ENCODE results near the gene ECM1. TPM values are rescaled to one million over a fixed set of nuclear protein-coding genes. Genes with fewer than 3 reads are reported as not detected.

ECM1 gene
- total and polyA plus RNA-seq, 2 experiments from 2014 or later: 0.74 to 1.1 TPM

GRCh38 chr1:150477320-150477719, 30.6 kb upstream of the ECM1 start (continued):
- TF ChIP-seq, protein P1, sequence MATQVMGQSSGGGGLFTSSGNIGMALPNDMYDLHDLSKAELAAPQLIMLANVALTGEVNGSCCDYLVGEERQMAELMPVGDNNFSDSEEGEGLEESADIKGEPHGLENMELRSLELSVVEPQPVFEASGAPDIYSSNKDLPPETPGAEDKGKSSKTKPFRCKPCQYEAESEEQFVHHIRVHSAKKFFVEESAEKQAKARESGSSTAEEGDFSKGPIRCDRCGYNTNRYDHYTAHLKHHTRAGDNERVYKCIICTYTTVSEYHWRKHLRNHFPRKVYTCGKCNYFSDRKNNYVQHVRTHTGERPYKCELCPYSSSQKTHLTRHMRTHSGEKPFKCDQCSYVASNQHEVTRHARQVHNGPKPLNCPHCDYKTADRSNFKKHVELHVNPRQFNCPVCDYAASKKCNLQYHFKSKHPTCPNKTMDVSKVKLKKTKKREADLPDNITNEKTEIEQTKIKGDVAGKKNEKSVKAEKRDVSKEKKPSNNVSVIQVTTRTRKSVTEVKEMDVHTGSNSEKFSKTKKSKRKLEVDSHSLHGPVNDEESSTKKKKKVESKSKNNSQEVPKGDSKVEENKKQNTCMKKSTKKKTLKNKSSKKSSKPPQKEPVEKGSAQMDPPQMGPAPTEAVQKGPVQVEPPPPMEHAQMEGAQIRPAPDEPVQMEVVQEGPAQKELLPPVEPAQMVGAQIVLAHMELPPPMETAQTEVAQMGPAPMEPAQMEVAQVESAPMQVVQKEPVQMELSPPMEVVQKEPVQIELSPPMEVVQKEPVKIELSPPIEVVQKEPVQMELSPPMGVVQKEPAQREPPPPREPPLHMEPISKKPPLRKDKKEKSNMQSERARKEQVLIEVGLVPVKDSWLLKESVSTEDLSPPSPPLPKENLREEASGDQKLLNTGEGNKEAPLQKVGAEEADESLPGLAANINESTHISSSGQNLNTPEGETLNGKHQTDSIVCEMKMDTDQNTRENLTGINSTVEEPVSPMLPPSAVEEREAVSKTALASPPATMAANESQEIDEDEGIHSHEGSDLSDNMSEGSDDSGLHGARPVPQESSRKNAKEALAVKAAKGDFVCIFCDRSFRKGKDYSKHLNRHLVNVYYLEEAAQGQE (IDR thresholded peaks at IDR 0.05; ENCODE audit: unreplicated experiment): no peak
- TF ChIP-seq EZH2 (IDR thresholded peaks at IDR 0.05; ENCODE audit: low read depth, unreplicated experiment) (no peak), EZH2phosphoT487 (IDR thresholded peaks at IDR 0.05; ENCODE audit: unreplicated experiment) (no peak)

- ATAC-seq: no peak
- no peak overlapping the region for H3K27ac Mint-ChIP-seq
- H3K27ac ChIP-seq (ENCODE audit: low read depth): no peak overlapping the region
- TF ChIP-seq CTCF (conservative IDR thresholded peaks at IDR 0.05; ENCODE audit: low read depth in 2 of 2): no peak
- TF ChIP-seq POLR2AphosphoS5 (IDR thresholded peaks at IDR 0.05; ENCODE audit: low read depth): no peak
- TF ChIP-seq ZNF114 (CRISPR knock-in tag; IDR thresholded peaks at IDR 0.05): no peak
- TF ChIP-seq ETS1 (IDR thresholded peaks at IDR 0.05): no peak
- no peak for TF ChIP-seq NANOG (IDR thresholded peaks at IDR 0.05; ENCODE audit: borderline replicate concordance)
- TF ChIP-seq STAT1 (IDR thresholded peaks at IDR 0.05; ENCODE audit: unreplicated experiment): no peak
- TF ChIP-seq, protein P1 (IDR thresholded peaks at IDR 0.05; ENCODE audit: unreplicated experiment): no peak
- no peak for TF ChIP-seq ZNF331 (CRISPR knock-in tag; IDR thresholded peaks at IDR 0.05; ENCODE audit: low read depth)
Measured at GRCh38 chr1:150477733-150478132, 30.2 kb upstream of the ECM1 start.

More at GRCh38 chr1:150477733-150478132, 30.2 kb upstream of the ECM1 start:
- H3K4me3 ChIP-seq: no peak overlapping the region
- H3K9me2 ChIP-seq (ENCODE audit: insufficient read depth): no peaks in the 10 kb centered on the region
- no peaks in the 10 kb centered on the region for H3K79me2 ChIP-seq (replicated peaks; ENCODE audit: insufficient read depth)
- no peak overlapping the region for H2AFZ ChIP-seq
- no peaks in the 10 kb centered on the region for H3K27me3 ChIP-seq (ENCODE audit: insufficient read depth)
- peaks cover 4% of the 10 kb centered on the region; the same call in 1 of the 2 replicates for H3F3A ChIP-seq (replicated peaks; ENCODE audit: low read depth)
- Mint-ChIP-seq H3K9me3 (no peaks in the 10 kb centered on the region), H3K4me3 (no peak overlapping the region), H3K27me3 (ENCODE audit: insufficient read depth, low read depth, poor library complexity) (peaks cover 11% of the 10 kb centered on the region), H3K36me3 (ENCODE audit: low read depth) (peaks cover 6% of the 10 kb centered on the region; the same call in 2 of the 3 replicates), H3K4me1 (peaks cover 6% of the 10 kb centered on the region; the same call in 2 of the 3 replicates)
- H3K4me2 ChIP-seq: no peak overlapping the region
- no peaks in the 10 kb centered on the region for H3K4me1 ChIP-seq (ENCODE audit: insufficient read depth)
- no peaks in the 10 kb centered on the region; the same call in 1 of the 2 replicates for H4K20me1 ChIP-seq (replicated peaks; ENCODE audit: insufficient read depth)
- H3K36me3 ChIP-seq (ENCODE audit: insufficient read depth): no peaks in the 10 kb centered on the region
- DNase-seq (ENCODE audit: low spot score): no peak
